Fibroblast of lung (primary cell): ENCODE results near the gene SLC15A1. TPM values are rescaled to one million over a fixed set of nuclear protein-coding genes. Genes with fewer than 3 reads are reported as not detected.

Experiments
- DNase-seq, 2 donors: peaks; one replicate each; pipeline versions ENCODE4 v3.0.0 to v3.0.0-alpha.2; 2010; ENCODE audit warnings: low read depth in 2 of 2
- H2AFZ ChIP-seq: 2 replicates; pipeline ENCODE4 v1.5.1; 2012; ENCODE audit warnings: low read length, control low read depth, inconsistent platforms
- H3K27ac ChIP-seq: 2 replicates; pipeline ENCODE4 v1.5.1; 2011; ENCODE audit warnings: low read length, control low read depth; ENCODE audit not compliant: insufficient read depth
- H3K27me3 ChIP-seq: 2 replicates; pipeline ENCODE4 v1.5.1; 2011; ENCODE audit warnings: mild to moderate bottlenecking, low read length; ENCODE audit not compliant: control insufficient read depth, insufficient read depth
- H3K36me3 ChIP-seq: 2 replicates; pipeline ENCODE4 v1.5.1; 2011; ENCODE audit warnings: low read length; ENCODE audit not compliant: control insufficient read depth, insufficient read depth
- H3K4me1 ChIP-seq: 2 replicates; pipeline ENCODE4 v1.5.1; 2011; ENCODE audit warnings: low read length; ENCODE audit not compliant: control insufficient read depth, insufficient read depth; ENCODE audit errors: extremely low read depth
- H3K4me2 ChIP-seq: 2 replicates; pipeline ENCODE4 v1.5.1; 2011; ENCODE audit warnings: low read length, control low read depth; ENCODE audit not compliant: insufficient read depth; ENCODE audit errors: extremely low read depth
- H3K4me3 ChIP-seq, 4 experiments: fragments of 200-600 bp in 1 of 4; sonication (generic) in 1 of 4; replicated peaks in 1 of 4; 2 replicates each; pipeline ENCODE4 v1.5.1; 2011 to 2016; ENCODE audit warnings: low read length in 4 of 4, low read depth in 3 of 4, mild to moderate bottlenecking in 3 of 4, control low read depth in 2 of 4, inconsistent platforms in 1 of 4, mixed read lengths in 1 of 4; ENCODE audit not compliant: insufficient read depth in 1 of 4; ENCODE audit errors: control extremely low read depth in 1 of 4
- H3K79me2 ChIP-seq: 2 replicates; pipeline ENCODE4 v1.5.1; 2012; ENCODE audit warnings: mild to moderate bottlenecking, low read length, inconsistent platforms; ENCODE audit not compliant: control insufficient read depth, insufficient read depth
- H3K9ac ChIP-seq: 2 replicates; pipeline ENCODE4 v1.5.1; 2011; ENCODE audit warnings: mild to moderate bottlenecking, low read length, control low read depth; ENCODE audit not compliant: insufficient read depth
- H3K9me3 ChIP-seq: 2 replicates; pipeline ENCODE4 v1.5.1; 2012; ENCODE audit warnings: low read depth, low read length; ENCODE audit not compliant: control insufficient read depth, insufficient read depth
- H4K20me1 ChIP-seq: 2 replicates; pipeline ENCODE4 v1.5.1; 2011; ENCODE audit warnings: low read length; ENCODE audit not compliant: control insufficient read depth, insufficient read depth; ENCODE audit errors: extremely low read depth
- EZH2 ChIP-seq: IDR thresholded peaks from 2 replicates; pipeline ENCODE4 v1.5.1; 2012; ENCODE audit warnings: low read length, control low read depth, mild to moderate bottlenecking; ENCODE audit errors: missing control alignments
- polyA plus RNA-seq, 2 donors: library from polyadenylated mRNA; depleted of rRNA in 1 of 2; stranded (reverse) in 1 of 2; unstranded in 1 of 2; fragments of >200 nt; gene quantifications; 2 replicates each; pipeline ENCODE4 v1.2.1, GENCODE V29; 2011 to 2012; ENCODE audit warnings: missing spikeins in 1 of 2
- total RNA-seq: library from RNA; depleted of rRNA; stranded (reverse); fragments of >200 nt; gene quantifications from 2 replicates; pipeline ENCODE4 v1.2.1, GENCODE V29; 2014
- TF ChIP-seq, protein P1 (sequence below), 2 donors: IDR thresholded peaks in 1 of 2; conservative IDR thresholded peaks in 1 of 2; 1 replicate in 1 of 2; 2 replicates in 1 of 2; pipeline ENCODE4 v1.5.1; 2011 to 2012; ENCODE audit warnings: low read length in 2 of 2, control low read depth in 1 of 2, inconsistent platforms in 1 of 2, low read depth in 1 of 2, mild to moderate bottlenecking in 1 of 2

Gene SLC15A1
- total and polyA plus RNA-seq, 2 donors (not counting 1 experiment from before 2014, with no cell fraction given), result not detected

DNA sequence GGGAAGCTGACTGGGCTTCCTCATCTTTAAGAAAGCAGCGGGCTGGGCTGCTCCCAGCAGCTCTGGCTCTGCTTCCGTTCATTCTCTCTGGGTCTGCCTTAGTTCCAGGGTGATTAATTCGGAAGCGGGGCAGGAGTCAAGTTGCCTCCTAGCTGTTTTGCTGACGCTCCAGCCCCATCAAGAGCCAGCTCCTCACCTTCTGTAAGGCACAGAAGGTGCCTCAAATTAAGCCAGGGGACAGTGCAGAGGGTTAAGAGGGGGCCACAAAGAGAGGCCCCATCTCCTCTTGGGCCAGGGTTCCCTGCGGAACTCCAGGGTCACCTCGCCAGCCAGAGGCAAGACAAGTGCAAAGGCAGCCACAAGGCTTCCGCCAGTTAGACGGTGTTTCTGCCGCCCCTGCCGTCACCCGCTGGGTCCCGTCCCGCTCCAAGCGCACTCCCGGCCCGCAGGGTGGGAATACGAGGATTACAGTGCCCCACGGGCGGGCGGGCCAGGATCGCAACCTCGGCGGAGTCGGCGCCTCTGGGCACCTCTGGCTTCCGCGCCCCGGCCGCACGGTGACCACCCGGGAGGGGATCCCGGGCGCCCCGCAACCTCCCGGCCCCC, 508 bp downstream of the SLC15A1 start:
- TF ChIP-seq, protein P1, sequence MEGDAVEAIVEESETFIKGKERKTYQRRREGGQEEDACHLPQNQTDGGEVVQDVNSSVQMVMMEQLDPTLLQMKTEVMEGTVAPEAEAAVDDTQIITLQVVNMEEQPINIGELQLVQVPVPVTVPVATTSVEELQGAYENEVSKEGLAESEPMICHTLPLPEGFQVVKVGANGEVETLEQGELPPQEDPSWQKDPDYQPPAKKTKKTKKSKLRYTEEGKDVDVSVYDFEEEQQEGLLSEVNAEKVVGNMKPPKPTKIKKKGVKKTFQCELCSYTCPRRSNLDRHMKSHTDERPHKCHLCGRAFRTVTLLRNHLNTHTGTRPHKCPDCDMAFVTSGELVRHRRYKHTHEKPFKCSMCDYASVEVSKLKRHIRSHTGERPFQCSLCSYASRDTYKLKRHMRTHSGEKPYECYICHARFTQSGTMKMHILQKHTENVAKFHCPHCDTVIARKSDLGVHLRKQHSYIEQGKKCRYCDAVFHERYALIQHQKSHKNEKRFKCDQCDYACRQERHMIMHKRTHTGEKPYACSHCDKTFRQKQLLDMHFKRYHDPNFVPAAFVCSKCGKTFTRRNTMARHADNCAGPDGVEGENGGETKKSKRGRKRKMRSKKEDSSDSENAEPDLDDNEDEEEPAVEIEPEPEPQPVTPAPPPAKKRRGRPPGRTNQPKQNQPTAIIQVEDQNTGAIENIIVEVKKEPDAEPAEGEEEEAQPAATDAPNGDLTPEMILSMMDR (conservative IDR thresholded peaks at IDR 0.05 in 1 of 2, IDR thresholded peaks at IDR 0.05 in 1 of 2; ENCODE audit: low read depth in 1 of 2, low read length in 2 of 2), result no peak
- peak; percentile 96 for TF ChIP-seq EZH2
- peak overlapping the region; percentile 23 for H3K4me2 ChIP-seq
- no peaks in the 10 kb centered on the region for H3K79me2 ChIP-seq
- H2AFZ ChIP-seq, result no peak overlapping the region
- no peaks in the 10 kb centered on the region for H3K9me3 ChIP-seq
- H3K9ac ChIP-seq, result no peak overlapping the region
- H3K27ac ChIP-seq, result no peak overlapping the region
- H3K4me1 ChIP-seq, result no peaks in the 10 kb centered on the region
- no peaks in the 10 kb centered on the region for H3K36me3 ChIP-seq
- peak; percentile 33 for DNase-seq
- H3K27me3 ChIP-seq, result peaks cover 31% of the 10 kb centered on the region
- no peaks in the 10 kb centered on the region for H4K20me1 ChIP-seq
- H3K4me3 ChIP-seq, result peak overlapping the region in 2 of 4 experiments; percentile 14 to 25

DNA sequence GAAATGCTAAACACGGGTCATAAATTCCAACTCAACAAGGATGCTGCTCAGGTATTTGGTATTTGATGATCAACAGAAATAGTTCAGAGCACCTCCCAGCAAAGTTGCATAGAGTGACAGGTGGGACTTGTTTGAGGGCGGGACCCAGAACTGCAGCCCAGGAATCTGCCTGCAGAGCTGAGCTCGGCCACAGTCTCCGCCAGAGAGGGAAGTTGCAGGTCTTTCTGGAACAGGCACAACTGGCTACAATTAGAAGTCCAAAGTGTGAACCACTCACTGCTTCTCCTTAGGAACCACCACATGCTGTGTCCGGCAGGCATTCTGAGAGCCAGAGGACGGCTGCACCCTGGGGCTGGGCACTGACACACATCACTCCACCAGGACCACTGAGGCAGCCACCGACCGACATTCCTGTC, 1.1 kb downstream of the SLC15A1 start:
- TF ChIP-seq, protein P1 (conservative IDR thresholded peaks at IDR 0.05 in 1 of 2, IDR thresholded peaks at IDR 0.05 in 1 of 2; ENCODE audit: low read depth in 1 of 2, low read length in 2 of 2), result no peak
- TF ChIP-seq EZH2, result no peak
- Histone ChIP-seq H3K79me2 (no peaks in the 10 kb centered on the region), H3K27me3 (peaks cover 31% of the 10 kb centered on the region), H3K4me1 (no peaks in the 10 kb centered on the region), H3K36me3 (no peaks in the 10 kb centered on the region), H4K20me1 (no peaks in the 10 kb centered on the region), H3K9me3 (no peaks in the 10 kb centered on the region), H3K27ac (no peak overlapping the region), H3K9ac (no peak overlapping the region), H2AFZ (no peak overlapping the region), H3K4me2 (no peak overlapping the region), H3K4me3 (no peak overlapping the region)
- DNase-seq, result no peak

DNA sequence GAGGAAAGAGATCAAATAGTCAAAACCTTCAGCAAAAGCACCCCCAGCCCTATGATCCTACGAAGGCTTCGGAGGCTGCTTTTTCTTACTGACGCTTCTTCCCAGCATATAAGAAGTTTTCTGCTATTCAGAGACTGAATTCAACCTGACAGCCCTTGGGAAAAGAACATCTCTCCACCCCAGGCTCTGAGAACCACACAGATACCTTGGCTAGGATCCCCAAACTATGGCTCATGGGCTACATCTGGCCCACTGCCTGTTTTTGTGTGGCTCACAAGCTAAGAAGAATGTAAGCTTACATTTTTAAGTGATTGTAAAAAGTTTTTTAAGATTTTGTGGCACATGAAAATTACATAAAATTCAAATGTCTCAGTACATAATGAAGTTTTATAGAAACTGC, 3.0 kb downstream of the SLC15A1 start:
- H3K4me2 ChIP-seq, result no peak overlapping the region
- TF ChIP-seq, protein P1 (conservative IDR thresholded peaks at IDR 0.05 in 1 of 2, IDR thresholded peaks at IDR 0.05 in 1 of 2; ENCODE audit: low read depth in 1 of 2, low read length in 2 of 2), result no peak
- TF ChIP-seq EZH2, result no peak
- peak; percentile 53 to 85 for DNase-seq
- no peaks in the 10 kb centered on the region for H3K9me3 ChIP-seq
- H2AFZ ChIP-seq, result no peak overlapping the region
- H3K4me3 ChIP-seq, result no peak overlapping the region
- no peaks in the 10 kb centered on the region for H3K79me2 ChIP-seq
- no peaks in the 10 kb centered on the region for H4K20me1 ChIP-seq
- H3K4me1 ChIP-seq, result no peaks in the 10 kb centered on the region
- no peak overlapping the region for H3K27ac ChIP-seq
- no peak overlapping the region for H3K9ac ChIP-seq
- peaks cover 27% of the 10 kb centered on the region for H3K27me3 ChIP-seq
- no peaks in the 10 kb centered on the region for H3K36me3 ChIP-seq
